Measurements from ENCODE around the gene ADAM8. TPM values are rescaled to one million over a fixed set of nuclear protein-coding genes. Genes with fewer than 3 reads are reported as not detected.

Gene ADAM8
- total RNA-seq, 1 donor from 2014 or later, result 3.6 TPM

- DNase-seq (ENCODE audit: low read depth, low spot score), result no peak
- Mint-ChIP-seq H3K36me3 (ENCODE audit: low read depth) (peaks cover 3% of the 10 kb centered on the region), H3K9me3 (no peaks in the 10 kb centered on the region), H3K4me3 (no peak overlapping the region), H3K27me3 (ENCODE audit: low read depth) (peaks cover 90% of the 10 kb centered on the region), H3K4me1 (peaks cover 10% of the 10 kb centered on the region), H3K27ac (ENCODE audit: unreplicated experiment) (no peak overlapping the region)
- TF ChIP-seq CTCF (conservative IDR thresholded peaks at IDR 0.05), result no peak
Measured at GRCh38 chr10:133230387-133231195, 46.1 kb downstream of the ADAM8 start.

- Mint-ChIP-seq H3K27me3 (ENCODE audit: low read depth) (peaks cover 90% of the 10 kb centered on the region), H3K4me3 (peak within 1 kb of the TSS; percentile 44)
Measured at GRCh38 chr10:133230044-133230361, 46.7 kb downstream of the ADAM8 start, which contains the start of gene UTF1. Gene UTF1, plus strand, starts transcription at chr10:133230217. Its CDS starts 72 bp downstream, at chr10:133230289.

GRCh38 chr10:133229265-133230043 is 47.2 kb downstream of the ADAM8 start:
- Mint-ChIP-seq H3K4me1 (peaks cover 10% of the 10 kb centered on the region), H3K27me3 (ENCODE audit: low read depth) (peaks cover 87% of the 10 kb centered on the region), H3K4me3 (peak overlapping the region; percentile 44), H3K27ac (ENCODE audit: unreplicated experiment) (no peak overlapping the region), H3K36me3 (ENCODE audit: low read depth) (peaks cover 3% of the 10 kb centered on the region), H3K9me3 (no peaks in the 10 kb centered on the region)
- TF ChIP-seq CTCF (conservative IDR thresholded peaks at IDR 0.05), result no peak
- no peak for DNase-seq (ENCODE audit: low read depth, low spot score)

More at GRCh38 chr10:133230044-133230361, 46.7 kb downstream of the ADAM8 start, which contains the start of gene UTF1:
- Mint-ChIP-seq H3K4me1 (peaks cover 10% of the 10 kb centered on the region), H3K27ac (ENCODE audit: unreplicated experiment) (no peak within 1 kb of the TSS), H3K9me3 (no peaks in the 10 kb centered on the region), H3K36me3 (ENCODE audit: low read depth) (peaks cover 3% of the 10 kb centered on the region)
- DNase-seq (ENCODE audit: low read depth, low spot score), result no peak
- no peak for TF ChIP-seq CTCF (conservative IDR thresholded peaks at IDR 0.05)

- no peak overlapping the region for H3K4me3 Mint-ChIP-seq
- peaks cover 73% of the 10 kb centered on the region for H3K27me3 Mint-ChIP-seq (ENCODE audit: low read depth)
- no peak for DNase-seq (ENCODE audit: low read depth, low spot score)
- no peaks in the 10 kb centered on the region for H3K9me3 Mint-ChIP-seq
- peaks cover 3% of the 10 kb centered on the region for H3K36me3 Mint-ChIP-seq (ENCODE audit: low read depth)
- peaks cover 10% of the 10 kb centered on the region for H3K4me1 Mint-ChIP-seq
- H3K27ac Mint-ChIP-seq (ENCODE audit: unreplicated experiment), result no peak overlapping the region
- TF ChIP-seq CTCF (conservative IDR thresholded peaks at IDR 0.05), result no peak
Measured at GRCh38 chr10:133227256-133227655, 49.4 kb downstream of the ADAM8 start.

GRCh38 chr10:133226251-133226808 is 50.3 kb downstream of the ADAM8 start:
- TF ChIP-seq CTCF (conservative IDR thresholded peaks at IDR 0.05), result no peak
- Mint-ChIP-seq H3K4me1 (peaks cover 7% of the 10 kb centered on the region), H3K9me3 (no peaks in the 10 kb centered on the region), H3K27ac (ENCODE audit: unreplicated experiment) (no peak overlapping the region), H3K36me3 (ENCODE audit: low read depth) (peaks cover 3% of the 10 kb centered on the region), H3K4me3 (no peak overlapping the region), H3K27me3 (ENCODE audit: low read depth) (peaks cover 69% of the 10 kb centered on the region)
- no peak for DNase-seq (ENCODE audit: low read depth, low spot score)
